Measurements from ENCODE around the gene NATD1. TPM values are rescaled to one million over a fixed set of nuclear protein-coding genes. Genes with fewer than 3 reads are reported as not detected.

NATD1 gene, protein sequence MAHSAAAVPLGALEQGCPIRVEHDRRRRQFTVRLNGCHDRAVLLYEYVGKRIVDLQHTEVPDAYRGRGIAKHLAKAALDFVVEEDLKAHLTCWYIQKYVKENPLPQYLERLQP
- total RNA-seq (2.1 TPM), polyA plus RNA-seq (9.8 TPM)

DNA sequence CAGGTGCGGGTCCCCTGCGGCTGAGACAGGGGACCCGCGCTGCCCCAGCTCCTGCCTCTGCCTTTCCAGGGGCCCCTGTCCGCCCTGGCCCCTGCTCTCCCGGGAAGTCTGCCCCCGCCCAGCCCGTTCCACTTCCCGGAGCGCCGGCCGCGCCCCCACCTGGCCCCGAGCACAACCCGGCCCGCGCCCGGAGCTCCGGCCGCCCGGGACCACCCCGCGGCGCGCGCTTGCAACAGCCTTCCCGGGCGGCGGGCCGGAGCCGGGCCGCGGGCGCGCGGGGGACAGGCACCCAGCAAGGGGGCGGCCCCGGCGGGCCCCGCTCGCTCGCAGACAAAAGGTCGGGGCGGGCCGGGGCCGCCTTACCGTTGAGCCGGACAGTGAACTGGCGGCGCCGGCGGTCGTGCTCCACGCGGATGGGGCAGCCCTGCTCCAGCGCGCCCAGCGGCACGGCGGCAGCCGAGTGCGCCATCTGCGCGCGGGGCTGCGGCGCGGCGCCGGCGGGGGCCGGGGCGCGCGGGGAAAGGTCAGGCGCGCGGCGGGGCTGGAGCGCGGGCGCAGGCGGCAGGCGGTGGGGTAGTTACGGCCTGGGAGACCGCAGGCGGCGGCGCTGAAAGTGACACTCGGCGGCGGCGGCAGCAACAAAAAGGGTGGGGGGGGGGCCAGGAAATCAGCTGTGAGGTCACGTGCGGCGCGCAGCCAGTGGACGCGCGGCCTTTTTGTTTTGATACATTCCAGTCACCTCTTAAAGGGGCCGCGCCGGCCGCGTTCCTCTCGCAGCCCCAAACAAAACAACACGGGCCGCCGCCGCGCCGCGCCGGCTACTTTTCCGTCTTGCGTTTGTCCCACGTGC lies at the start of gene NATD1:
Gene NATD1 (minus strand): TSS at position 615 of the 850 bp plus-strand sequence. CDS start 146 bp downstream, at position 469.
- Histone ChIP-seq H3K4me1 (ENCODE audit: insufficient read depth) (no peaks in the 10 kb centered on the region), H3K4me3 (ENCODE audit: low read depth, low read length) (peak within 1 kb of the TSS; percentile 96), H3K36me3 (ENCODE audit: insufficient read depth) (no peaks in the 10 kb centered on the region), H3K27ac (ENCODE audit: low read depth) (no peak within 1 kb of the TSS)
- under 1% methylated on average over 117 of the region's 117 CpGs for WGBS
- DNase-seq (ENCODE audit: extremely low spot score) = peak; percentile 47

DNA sequence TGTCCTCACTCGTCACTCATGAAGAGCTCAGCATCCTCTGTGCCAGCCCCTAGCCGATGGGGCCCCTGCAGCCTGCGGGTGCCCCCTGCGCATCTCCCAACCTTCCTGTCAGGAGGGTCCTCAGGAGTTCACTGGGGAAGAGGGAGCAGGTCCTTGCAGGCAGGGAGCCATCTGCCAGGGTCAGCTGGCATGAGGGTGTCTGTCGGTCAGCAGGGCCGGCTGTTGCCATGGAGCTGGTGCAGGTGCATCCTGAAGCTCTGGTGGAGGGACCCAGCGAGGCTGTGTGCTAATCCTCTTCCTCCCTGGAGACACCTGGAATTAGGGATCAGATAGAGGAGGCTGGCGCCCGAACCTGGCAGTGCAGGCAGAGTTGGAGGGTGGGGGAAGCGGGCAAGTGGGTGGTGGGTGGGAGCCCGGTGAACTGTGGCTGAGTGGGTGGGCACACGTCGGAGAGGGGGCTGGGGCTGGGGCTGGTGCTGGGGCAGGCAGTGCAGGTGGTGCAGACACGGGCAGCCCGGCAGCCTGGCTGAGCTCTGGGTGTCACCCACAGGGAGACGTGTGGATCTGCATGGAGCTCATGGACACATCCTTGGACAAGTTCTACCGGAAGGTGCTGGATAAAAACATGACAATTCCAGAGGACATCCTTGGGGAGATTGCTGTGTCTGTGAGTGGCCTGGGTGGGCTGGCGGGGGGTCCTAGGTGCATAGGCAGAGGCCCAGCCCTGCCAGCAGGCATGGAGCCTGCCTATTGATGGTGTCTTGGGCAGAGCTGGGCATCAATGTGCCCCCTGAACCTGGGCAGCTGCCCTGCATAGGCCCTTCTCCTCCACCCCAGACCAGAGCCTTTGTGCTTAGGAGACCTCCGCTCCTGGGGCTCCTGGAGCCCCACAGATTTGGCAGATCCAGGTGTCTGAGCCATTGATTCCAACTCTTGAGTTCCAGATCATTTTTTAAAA lies 48.7 kb upstream of the NATD1 start:
- no peaks in the 10 kb centered on the region for H3K36me3 ChIP-seq (ENCODE audit: insufficient read depth)
- H3K27ac ChIP-seq (ENCODE audit: low read depth) = no peak overlapping the region
- WGBS = 76% methylated on average over 19 of the region's 19 CpGs
- no peak for DNase-seq (ENCODE audit: extremely low spot score)
- no peaks in the 10 kb centered on the region for H3K4me1 ChIP-seq (ENCODE audit: insufficient read depth)
- H3K4me3 ChIP-seq (ENCODE audit: low read depth, low read length) = no peak overlapping the region

DNA sequence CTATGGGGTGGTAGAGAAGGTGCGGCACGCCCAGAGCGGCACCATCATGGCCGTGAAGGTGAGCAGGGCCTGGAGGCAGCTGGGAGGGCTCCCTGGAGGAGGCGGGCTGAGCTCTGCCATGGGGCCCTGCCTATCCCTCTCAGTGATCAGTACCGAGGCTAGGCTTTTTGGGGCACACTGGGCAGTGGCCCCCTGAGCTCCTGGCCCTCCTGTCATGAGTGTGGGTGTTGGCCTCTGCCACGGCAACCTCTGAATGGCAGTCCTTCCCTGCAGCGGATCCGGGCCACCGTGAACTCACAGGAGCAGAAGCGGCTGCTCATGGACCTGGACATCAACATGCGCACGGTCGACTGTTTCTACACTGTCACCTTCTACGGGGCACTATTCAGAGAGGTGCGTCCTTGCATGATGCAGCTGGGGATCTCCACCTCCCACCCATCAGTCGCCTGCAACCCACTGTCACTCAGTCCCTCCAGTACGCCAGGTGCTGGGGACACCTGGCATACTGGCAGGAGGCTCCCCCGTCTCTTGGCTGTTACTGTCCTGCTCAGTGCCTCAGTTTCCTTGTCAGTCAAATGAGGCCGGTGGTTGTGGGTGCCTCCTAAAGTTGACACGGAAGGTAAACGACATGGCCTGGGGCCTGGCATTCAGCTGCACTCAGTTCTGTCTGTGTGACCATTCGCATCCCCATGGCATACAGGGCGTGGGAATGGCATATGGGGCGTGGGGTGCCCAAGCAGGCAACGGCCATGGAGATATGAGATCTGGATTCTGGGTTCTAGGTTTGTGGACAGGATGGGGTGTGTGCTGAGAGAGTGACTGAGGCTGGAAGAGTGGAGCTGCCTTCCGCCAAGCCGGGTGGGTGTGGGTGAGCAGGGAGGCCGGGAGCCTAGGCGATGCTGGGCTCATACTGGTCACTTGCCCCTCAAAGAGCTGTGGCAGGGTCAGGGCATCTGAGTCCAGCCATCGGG lies 47.7 kb upstream of the NATD1 start:
- Histone ChIP-seq H3K27ac (ENCODE audit: low read depth) (no peak overlapping the region), H3K4me1 (ENCODE audit: insufficient read depth) (no peaks in the 10 kb centered on the region), H3K4me3 (ENCODE audit: low read depth, low read length) (no peak overlapping the region), H3K36me3 (ENCODE audit: insufficient read depth) (no peaks in the 10 kb centered on the region)
- 75% methylated on average over 31 of the region's 31 CpGs for WGBS
- DNase-seq (ENCODE audit: extremely low spot score) = no peak

DNA sequence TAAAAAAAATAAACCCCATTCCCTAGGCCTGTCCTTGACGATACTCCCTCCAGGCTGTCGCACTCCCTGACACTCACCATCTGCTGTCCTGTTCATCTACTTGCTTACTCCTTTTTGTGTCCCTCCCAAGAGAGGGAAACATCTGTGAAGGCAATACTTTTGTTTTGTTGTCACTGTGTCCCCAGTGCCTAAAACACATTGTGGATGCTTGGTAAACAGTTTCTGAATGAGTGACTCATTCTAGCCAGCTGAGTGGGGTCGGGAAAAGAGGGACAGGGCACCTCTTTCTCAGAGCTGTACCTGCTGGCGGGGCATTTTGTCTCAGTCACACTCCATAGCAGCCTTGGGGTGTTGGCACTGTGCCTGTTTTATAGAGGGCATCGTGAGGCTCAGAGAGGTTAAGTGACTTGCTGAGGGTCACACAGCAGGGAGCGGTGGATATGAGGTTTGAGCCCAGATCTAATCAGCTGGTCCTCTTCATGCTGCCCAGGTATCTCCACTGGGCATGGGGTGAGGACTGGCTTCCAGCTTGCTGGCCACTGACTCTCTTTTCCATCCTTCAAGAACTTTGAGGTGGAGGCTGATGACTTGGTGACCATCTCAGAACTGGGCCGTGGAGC lies 46.9 kb upstream of the NATD1 start:
- DNase-seq (ENCODE audit: extremely low spot score) = no peak
- Histone ChIP-seq H3K36me3 (ENCODE audit: insufficient read depth) (no peaks in the 10 kb centered on the region), H3K27ac (ENCODE audit: low read depth) (no peak overlapping the region), H3K4me3 (ENCODE audit: low read depth, low read length) (no peak overlapping the region), H3K4me1 (ENCODE audit: insufficient read depth) (no peaks in the 10 kb centered on the region)
- 62% methylated on average over 7 of the region's 7 CpGs for WGBS

DNA sequence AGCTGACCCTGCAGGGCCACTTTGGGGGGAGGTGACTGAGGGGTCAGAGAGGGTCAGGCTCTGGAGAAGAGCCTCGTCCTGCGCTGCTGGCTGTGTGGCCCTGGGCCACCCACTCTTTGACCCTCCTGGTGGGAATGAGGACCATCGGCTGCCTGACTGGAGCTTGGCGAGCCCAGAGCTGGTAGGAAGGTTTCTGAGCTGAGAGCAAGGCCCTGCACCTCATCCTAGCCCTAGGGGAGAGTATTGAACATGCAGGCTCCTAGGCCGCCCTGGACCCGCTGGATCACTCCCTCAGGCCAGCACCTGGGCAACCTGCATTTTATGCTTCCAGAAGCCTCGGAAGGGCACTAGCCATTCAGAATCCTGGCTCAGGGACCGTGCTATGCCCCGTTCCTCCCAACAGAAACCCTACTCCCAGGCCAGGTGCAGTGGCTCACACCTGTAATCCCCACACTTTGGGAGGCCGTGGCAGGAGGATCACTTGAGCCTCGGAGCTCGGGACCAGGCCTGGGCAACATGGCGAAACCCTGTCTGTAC lies 45.8 kb upstream of the NATD1 start:
- H3K36me3 ChIP-seq (ENCODE audit: insufficient read depth) = no peaks in the 10 kb centered on the region
- no peak for DNase-seq (ENCODE audit: extremely low spot score)
- WGBS = 60% methylated on average over 13 of the region's 13 CpGs
- H3K4me1 ChIP-seq (ENCODE audit: insufficient read depth) = no peaks in the 10 kb centered on the region
- H3K27ac ChIP-seq (ENCODE audit: low read depth) = no peak overlapping the region
- no peak overlapping the region for H3K4me3 ChIP-seq (ENCODE audit: low read depth, low read length)

DNA sequence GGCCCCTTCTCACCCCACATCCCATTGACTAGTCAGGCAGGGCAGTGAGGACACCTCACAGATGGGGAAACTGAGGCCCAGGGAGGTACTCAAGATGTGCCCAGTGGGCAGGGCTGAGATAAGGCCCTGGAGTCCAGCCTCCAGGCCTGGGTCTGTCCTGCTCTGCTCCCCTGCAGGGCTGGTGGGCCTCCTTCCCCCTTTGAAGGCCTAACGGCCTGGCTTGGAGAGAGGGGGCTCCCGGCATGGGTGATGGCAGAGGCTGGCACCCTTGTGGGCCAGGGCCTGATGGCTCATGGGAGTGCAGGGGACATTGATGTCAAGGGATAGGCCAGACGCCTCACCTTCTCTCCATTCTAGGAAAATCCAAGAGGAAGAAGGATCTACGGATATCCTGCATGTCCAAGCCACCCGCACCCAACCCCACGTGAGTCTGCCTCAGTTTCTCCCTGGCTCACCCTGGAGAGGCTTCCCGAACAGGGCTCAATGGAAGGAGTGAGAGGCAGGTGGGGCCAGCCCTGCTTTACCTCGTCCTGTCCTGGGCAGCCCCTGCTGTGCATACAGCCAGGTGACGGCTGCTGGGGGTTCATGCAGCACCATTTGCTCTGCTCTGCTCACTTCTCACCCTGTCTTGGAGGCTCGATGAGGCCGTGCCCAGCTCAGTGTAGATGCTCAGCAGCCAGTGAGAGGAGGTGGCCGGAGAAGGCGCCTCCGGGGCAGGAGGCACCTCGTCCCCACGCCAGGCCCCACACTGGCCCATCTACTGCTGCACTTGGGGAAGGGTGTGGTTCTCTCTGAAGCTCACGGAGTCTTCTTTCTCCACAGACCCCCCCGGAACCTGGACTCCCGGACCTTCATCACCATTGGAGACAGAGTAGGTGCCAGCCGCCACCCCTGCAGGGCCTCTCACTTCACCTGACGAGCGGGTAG lies 45.1 kb upstream of the NATD1 start:
- no peaks in the 10 kb centered on the region for H3K4me1 ChIP-seq (ENCODE audit: insufficient read depth)
- H3K36me3 ChIP-seq (ENCODE audit: insufficient read depth) = no peaks in the 10 kb centered on the region
- no peak for DNase-seq (ENCODE audit: extremely low spot score)
- no peak overlapping the region for H3K4me3 ChIP-seq (ENCODE audit: low read depth, low read length)
- H3K27ac ChIP-seq (ENCODE audit: low read depth) = no peak overlapping the region
- WGBS = 77% methylated on average over 22 of the region's 22 CpGs

DNA sequence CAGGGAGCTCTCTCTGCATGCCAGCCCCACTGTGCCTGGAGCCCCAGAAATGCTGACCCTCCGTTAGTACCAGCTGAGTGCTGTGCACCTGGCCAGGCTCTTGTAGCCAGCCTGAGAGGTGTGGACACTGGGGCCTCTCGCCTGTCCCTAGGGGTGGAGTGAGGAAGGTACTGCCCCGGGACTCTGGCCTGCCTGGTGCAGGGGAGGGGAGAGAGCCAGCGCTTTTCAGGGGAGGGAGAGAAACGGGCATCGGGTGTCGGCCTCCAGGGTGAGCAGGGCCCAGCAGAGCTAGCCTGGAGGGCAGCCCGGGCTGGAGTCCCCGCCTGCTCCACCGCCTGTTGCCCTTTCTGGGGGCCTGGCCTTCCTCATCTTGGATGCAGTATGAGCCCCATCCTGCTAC lies 44.4 kb upstream of the NATD1 start:
- H3K4me1 ChIP-seq (ENCODE audit: insufficient read depth) = no peaks in the 10 kb centered on the region
- 64% methylated on average over 10 of the region's 10 CpGs for WGBS
- H3K27ac ChIP-seq (ENCODE audit: low read depth) = no peak overlapping the region
- DNase-seq (ENCODE audit: extremely low spot score) = no peak
- no peak overlapping the region for H3K4me3 ChIP-seq (ENCODE audit: low read depth, low read length)
- no peaks in the 10 kb centered on the region for H3K36me3 ChIP-seq (ENCODE audit: insufficient read depth)

DNA sequence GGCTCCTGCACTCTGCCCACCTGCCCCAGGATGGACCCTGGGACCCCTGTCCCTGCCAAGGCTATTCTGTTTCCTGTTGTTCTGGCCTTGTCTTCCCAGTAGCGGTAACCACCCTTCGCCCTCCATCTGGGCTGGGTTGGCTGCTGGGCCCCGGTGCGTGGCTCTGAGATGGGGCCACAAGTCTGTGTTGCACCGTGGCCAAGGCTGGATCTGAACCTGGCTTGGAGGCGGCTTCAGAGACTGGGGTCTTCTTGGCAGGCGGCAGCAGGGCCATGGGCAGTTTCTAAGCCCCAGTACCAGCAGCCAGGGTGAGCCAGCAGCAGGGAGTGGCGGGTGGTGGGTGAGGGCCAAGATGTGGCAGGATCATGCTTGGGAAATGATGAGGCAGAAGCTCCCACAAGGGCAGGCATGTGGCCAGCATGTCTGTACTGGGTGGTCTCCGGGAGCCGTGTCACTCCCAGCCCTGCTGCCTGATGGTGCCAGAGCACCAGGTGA lies 43.9 kb upstream of the NATD1 start:
- Histone ChIP-seq H3K36me3 (ENCODE audit: insufficient read depth) (no peaks in the 10 kb centered on the region), H3K4me1 (ENCODE audit: insufficient read depth) (no peaks in the 10 kb centered on the region), H3K4me3 (ENCODE audit: low read depth, low read length) (no peak overlapping the region), H3K27ac (ENCODE audit: low read depth) (no peak overlapping the region)
- 68% methylated on average over 10 of the region's 10 CpGs for WGBS
- no peak for DNase-seq (ENCODE audit: extremely low spot score)

DNA sequence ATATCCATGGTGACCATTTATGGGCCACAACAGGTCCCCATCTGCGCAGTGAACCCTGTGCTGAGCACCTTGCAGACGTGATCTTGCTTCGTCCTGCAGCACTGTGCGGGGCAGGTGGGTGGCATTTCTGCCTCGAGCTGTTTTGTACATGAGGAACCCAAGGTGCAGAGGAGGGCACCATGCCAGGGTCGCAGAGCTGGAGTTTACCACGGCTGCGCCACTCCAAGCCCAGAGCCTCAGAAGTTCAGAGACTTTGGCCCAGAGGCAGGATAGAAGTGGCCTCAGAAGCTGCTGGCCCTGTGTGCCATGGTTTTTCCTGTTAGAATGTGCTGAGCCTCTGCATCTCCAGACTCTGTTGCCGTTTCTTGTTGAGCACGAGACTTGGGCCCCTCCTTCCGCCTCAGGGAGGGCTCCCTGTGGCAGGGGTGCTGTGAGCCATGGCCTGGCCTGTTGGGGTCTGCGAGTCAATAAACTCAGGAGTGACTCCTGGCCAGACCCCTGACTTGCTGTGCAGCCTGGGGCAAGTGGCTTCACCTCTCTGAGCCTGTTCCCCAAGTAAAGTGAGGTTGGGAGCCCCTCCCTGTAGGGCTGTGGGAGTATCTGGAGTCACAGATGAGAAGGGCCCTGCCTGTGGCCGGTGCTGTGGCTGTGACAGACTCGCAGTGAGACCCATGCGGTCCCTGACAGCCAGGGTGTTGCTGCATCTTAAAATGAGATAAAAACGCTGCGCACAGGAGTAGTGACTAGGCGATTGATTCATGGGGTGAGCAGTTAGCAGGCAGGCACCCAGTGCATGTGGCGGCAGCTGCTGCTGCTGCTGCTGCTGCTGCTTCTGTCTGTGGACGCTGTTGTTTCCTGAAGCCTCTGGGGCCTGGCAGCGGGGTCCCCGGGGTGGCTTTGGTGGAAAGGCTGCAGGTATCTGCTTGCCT lies 43.2 kb upstream of the NATD1 start:
- H3K4me1 ChIP-seq (ENCODE audit: insufficient read depth) = no peaks in the 10 kb centered on the region
- H3K4me3 ChIP-seq (ENCODE audit: low read depth, low read length) = no peak overlapping the region
- no peak overlapping the region for H3K27ac ChIP-seq (ENCODE audit: low read depth)
- no peaks in the 10 kb centered on the region for H3K36me3 ChIP-seq (ENCODE audit: insufficient read depth)
- DNase-seq (ENCODE audit: extremely low spot score) = no peak
- WGBS = 69% methylated on average over 22 of the region's 22 CpGs

DNA sequence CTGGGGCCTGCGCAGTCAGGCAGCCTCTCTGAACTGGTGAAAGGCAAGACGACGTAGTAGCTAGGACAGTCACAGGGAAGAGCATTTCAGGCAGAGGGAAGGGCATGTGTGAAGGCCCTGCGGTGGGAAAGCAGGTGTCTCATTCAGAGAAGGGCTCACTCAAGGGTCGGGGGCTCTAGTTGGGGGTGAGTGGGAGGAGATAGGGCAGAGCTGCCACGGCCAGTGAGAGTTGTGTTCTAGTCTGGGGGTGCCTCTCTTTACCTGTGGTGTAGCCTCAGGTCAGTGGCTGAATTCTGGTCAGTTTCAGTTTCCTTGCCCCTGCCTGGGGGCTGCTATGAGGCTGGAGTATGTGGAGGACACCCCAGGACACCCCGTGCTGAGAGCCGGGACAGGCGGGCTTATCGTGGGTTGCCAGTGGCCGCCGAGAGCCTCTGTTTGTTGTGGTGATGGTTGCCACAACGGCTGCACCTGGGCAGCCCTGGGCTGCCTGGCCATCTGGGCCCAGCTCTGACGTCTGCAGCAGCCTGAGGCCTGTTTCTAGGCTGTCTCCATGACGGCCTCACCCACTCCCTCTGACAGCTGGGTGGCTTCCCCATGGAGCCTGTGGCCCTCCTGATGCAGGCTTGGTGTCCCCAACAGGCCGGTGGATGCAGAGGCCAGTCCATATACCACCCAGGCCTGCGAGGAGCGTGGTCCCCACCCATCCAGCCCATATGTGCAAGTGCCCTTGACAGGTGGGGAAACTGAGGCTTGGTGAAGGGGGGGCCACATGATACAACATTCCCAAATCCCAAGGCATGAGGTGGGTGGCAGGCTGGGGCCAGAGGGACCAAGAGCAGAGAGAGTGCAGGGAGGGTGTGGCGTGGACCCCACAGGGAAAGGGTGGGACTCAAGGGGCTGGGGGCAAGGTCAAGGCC lies 42.1 kb upstream of the NATD1 start:
- H3K27ac ChIP-seq (ENCODE audit: low read depth) = no peak overlapping the region
- H3K36me3 ChIP-seq (ENCODE audit: insufficient read depth) = no peaks in the 10 kb centered on the region
- H3K4me1 ChIP-seq (ENCODE audit: insufficient read depth) = no peaks in the 10 kb centered on the region
- DNase-seq (ENCODE audit: extremely low spot score) = no peak
- WGBS = 70% methylated on average over 19 of the region's 19 CpGs
- H3K4me3 ChIP-seq (ENCODE audit: low read depth, low read length) = no peak overlapping the region
